ENCODE measurements around the gene TSHZ2.

- TF ChIP-seq CTCF (IDR thresholded peaks at IDR 0.05; ENCODE audit: low read depth, low read length) (no peak), EZH2phosphoT487 (IDR thresholded peaks at IDR 0.05; ENCODE audit: low read depth) (no peak)
Measured at GRCh38 chr20:53171065-53171464, 198.9 kb downstream of the TSHZ2 start.
